ENCODE measurements around the gene COL24A1. TPM values are rescaled to one million over a fixed set of nuclear protein-coding genes. Genes with fewer than 3 reads are reported as not detected.

The COL24A1 gene
- total and polyA plus RNA-seq, 2 donors from 2014 or later = 0.47 to 0.54 TPM

- no peak for FAIRE-seq
- DNase-seq = no peak
These were observed 27.9 kb upstream of the COL24A1 start for GRCh38 chr1:86184426-86184825.

GRCh38 chr1:86183810-86184209, 27.2 kb upstream of the COL24A1 start:
- Histone ChIP-seq H3K9me3 (ENCODE audit: control insufficient read depth in 2 of 3, insufficient read depth in 1 of 3, low read length in 3 of 3) (no peaks in the 10 kb centered on the region), H3K36me3 (ENCODE audit: control insufficient read depth in 2 of 3, insufficient read depth in 3 of 3, low read length in 3 of 3) (no peaks in the 10 kb centered on the region), H3K4me3 (ENCODE audit: low read length in 3 of 3) (no peak overlapping the region), H3K27ac (ENCODE audit: low read depth in 2 of 2, low read length in 2 of 2) (no peak overlapping the region), H3K9ac (ENCODE audit: low read length in 3 of 3) (no peak overlapping the region), H3K27me3 (ENCODE audit: control insufficient read depth, insufficient read depth, low read length) (no peaks in the 10 kb centered on the region), H3K4me1 (ENCODE audit: control insufficient read depth in 2 of 3, insufficient read depth in 2 of 3, low read depth in 1 of 3, low read length in 3 of 3) (no peaks in the 10 kb centered on the region)
- TF ChIP-seq CTCF (IDR thresholded peaks at IDR 0.05; ENCODE audit: borderline replicate concordance, extremely low read depth, insufficient read depth) = no peak
- no peak for DNase-seq
- intact Hi-C loops (cut with DNase I) = no loop called here
- FAIRE-seq = no peak

More at GRCh38 chr1:86184426-86184825, 27.9 kb upstream of the COL24A1 start:
- no peak overlapping the region for H3K9ac ChIP-seq (ENCODE audit: low read length in 3 of 3)
- no peaks in the 10 kb centered on the region for H3K27me3 ChIP-seq (ENCODE audit: control insufficient read depth, insufficient read depth, low read length)
- TF ChIP-seq CTCF (IDR thresholded peaks at IDR 0.05; ENCODE audit: borderline replicate concordance, extremely low read depth, insufficient read depth) = no peak
- intact Hi-C loops (cut with DNase I) = no loop called here
- no peak overlapping the region for H3K27ac ChIP-seq (ENCODE audit: low read depth in 2 of 2, low read length in 2 of 2)
- H3K9me3 ChIP-seq (ENCODE audit: control insufficient read depth in 2 of 3, insufficient read depth in 1 of 3, low read length in 3 of 3) = no peaks in the 10 kb centered on the region
- H3K36me3 ChIP-seq (ENCODE audit: control insufficient read depth in 2 of 3, insufficient read depth in 3 of 3, low read length in 3 of 3) = no peaks in the 10 kb centered on the region
- no peak overlapping the region for H3K4me3 ChIP-seq (ENCODE audit: low read length in 3 of 3)
- H3K4me1 ChIP-seq (ENCODE audit: control insufficient read depth in 2 of 3, insufficient read depth in 2 of 3, low read depth in 1 of 3, low read length in 3 of 3) = no peaks in the 10 kb centered on the region

- no peak for TF ChIP-seq CTCF (IDR thresholded peaks at IDR 0.05; ENCODE audit: borderline replicate concordance, extremely low read depth, insufficient read depth)
These were observed 19.7 kb upstream of the COL24A1 start for GRCh38 chr1:86176226-86176625.

GRCh38 chr1:86175756-86176155, 19.2 kb upstream of the COL24A1 start:
- Histone ChIP-seq H3K9me3 (ENCODE audit: control insufficient read depth in 2 of 3, insufficient read depth in 1 of 3, low read length in 3 of 3) (no peaks in the 10 kb centered on the region), H3K36me3 (ENCODE audit: control insufficient read depth in 2 of 3, insufficient read depth in 3 of 3, low read length in 3 of 3) (no peaks in the 10 kb centered on the region), H3K27me3 (ENCODE audit: control insufficient read depth, insufficient read depth, low read length) (no peaks in the 10 kb centered on the region), H3K27ac (ENCODE audit: low read depth in 2 of 2, low read length in 2 of 2) (no peak overlapping the region), H3K4me3 (ENCODE audit: low read length in 3 of 3) (no peak overlapping the region), H3K9ac (ENCODE audit: low read length in 3 of 3) (no peak overlapping the region), H3K4me1 (ENCODE audit: control insufficient read depth in 2 of 3, insufficient read depth in 2 of 3, low read depth in 1 of 3, low read length in 3 of 3) (no peaks in the 10 kb centered on the region)
- no peak for TF ChIP-seq CTCF (IDR thresholded peaks at IDR 0.05; ENCODE audit: borderline replicate concordance, extremely low read depth, insufficient read depth)
- DNase-seq = no peak
- no peak for FAIRE-seq
- intact Hi-C loops (cut with DNase I) = no loop called here

More at GRCh38 chr1:86176226-86176625, 19.7 kb upstream of the COL24A1 start:
- H3K9me3 ChIP-seq (ENCODE audit: control insufficient read depth in 2 of 3, insufficient read depth in 1 of 3, low read length in 3 of 3) = no peaks in the 10 kb centered on the region
- H3K4me1 ChIP-seq (ENCODE audit: control insufficient read depth in 2 of 3, insufficient read depth in 2 of 3, low read depth in 1 of 3, low read length in 3 of 3) = no peaks in the 10 kb centered on the region
- H3K27ac ChIP-seq (ENCODE audit: low read depth in 2 of 2, low read length in 2 of 2) = no peak overlapping the region
- FAIRE-seq = no peak
- no peak for DNase-seq
- H3K27me3 ChIP-seq (ENCODE audit: control insufficient read depth, insufficient read depth, low read length) = no peaks in the 10 kb centered on the region
- intact Hi-C loops (cut with DNase I) = no loop called here
- H3K9ac ChIP-seq (ENCODE audit: low read length in 3 of 3) = no peak overlapping the region
- no peak overlapping the region for H3K4me3 ChIP-seq (ENCODE audit: low read length in 3 of 3)
- no peaks in the 10 kb centered on the region for H3K36me3 ChIP-seq (ENCODE audit: control insufficient read depth in 2 of 3, insufficient read depth in 3 of 3, low read length in 3 of 3)
